Large intestine (tissue), 3 donors: ENCODE measurements around the gene WNT2. TPM values are rescaled to one million over a fixed set of nuclear protein-coding genes. Genes with fewer than 3 reads are reported as not detected.

Experiments
- DNase-seq, 2 donors: peaks; one replicate each; pipeline versions ENCODE4 v3.0.0 to v3.0.0-alpha.2; 2013
- H3K27ac ChIP-seq: one replicate; pipeline ENCODE4 v1.5.1; 2013; ENCODE audit warnings: low read length
- H3K27me3 ChIP-seq: 2 replicates; pipeline ENCODE4 v1.6.1; 2013; ENCODE audit warnings: low read length; ENCODE audit not compliant: control insufficient read depth, insufficient read depth
- H3K36me3 ChIP-seq: 2 replicates; pipeline ENCODE4 v1.6.1; 2013; ENCODE audit warnings: low read length; ENCODE audit not compliant: control insufficient read depth, insufficient read depth
- H3K4me1 ChIP-seq: one replicate; pipeline ENCODE4 v1.6.1; 2013; ENCODE audit warnings: low read length; ENCODE audit not compliant: control insufficient read depth, insufficient read depth
- H3K4me3 ChIP-seq: one replicate; pipeline ENCODE4 v1.5.1; 2013; ENCODE audit warnings: low read length
- H3K9me3 ChIP-seq: one replicate; pipeline ENCODE4 v1.6.1; 2013; ENCODE audit warnings: mild to moderate bottlenecking, low read depth, low read length, moderate library complexity; ENCODE audit not compliant: control insufficient read depth
- WGBS: methylation state at CpG from one replicate; pipeline ENCODE4 v1.1.5; 2013; ENCODE audit warnings: low lambda C conversion rate; ENCODE audit not compliant: insufficient coverage; 5-methylcytosine and 5-hydroxymethylcytosine counted together
- polyA plus RNA-seq: library from polyadenylated mRNA; unstranded; fragments of 120-200 nt; gene quantifications from one replicate; pipeline ENCODE4 v1.2.1, GENCODE V29; 2013

Gene WNT2
- polyA plus RNA-seq, 1 donor, result 0.25 TPM

DNA sequence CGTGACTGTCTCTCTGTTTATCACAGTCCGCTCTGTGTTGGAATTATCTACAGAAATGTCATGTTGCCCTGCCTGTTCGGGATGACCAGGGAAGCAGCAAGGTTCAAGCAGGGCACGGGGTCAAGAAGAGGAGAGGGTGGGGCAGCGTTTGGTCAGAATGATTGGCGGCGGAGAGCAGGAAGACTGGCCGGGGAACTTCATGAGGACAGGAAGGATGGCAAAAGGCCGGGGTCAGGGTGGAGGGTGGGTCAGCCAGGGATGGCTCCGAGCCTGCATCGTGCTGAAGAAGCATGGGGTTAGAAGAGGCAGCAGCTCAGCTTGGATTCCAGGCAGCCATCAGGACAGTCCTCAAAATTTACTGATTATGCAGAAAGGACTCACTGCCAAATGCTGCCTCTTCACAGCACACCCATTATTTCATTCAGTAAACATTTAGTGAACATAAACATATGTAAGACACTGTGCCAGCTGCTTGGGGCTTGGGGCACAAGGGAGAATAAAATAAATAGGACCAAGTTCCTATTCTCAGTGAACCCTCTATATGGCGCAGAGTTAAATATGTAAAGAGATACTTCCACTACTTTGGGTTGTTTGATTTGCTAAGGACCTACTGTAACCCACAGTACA lies 42.8 kb downstream of the WNT2 start:
- Histone ChIP-seq H3K27me3 (peaks cover under 1% of the 10 kb centered on the region), H3K4me1 (no peaks in the 10 kb centered on the region), H3K9me3 (no peaks in the 10 kb centered on the region), H3K4me3 (no peak overlapping the region), H3K27ac (no peak overlapping the region), H3K36me3 (no peaks in the 10 kb centered on the region)
- 82% methylated on average over 4 of the region's 12 CpGs for WGBS
- DNase-seq, result no peak

DNA sequence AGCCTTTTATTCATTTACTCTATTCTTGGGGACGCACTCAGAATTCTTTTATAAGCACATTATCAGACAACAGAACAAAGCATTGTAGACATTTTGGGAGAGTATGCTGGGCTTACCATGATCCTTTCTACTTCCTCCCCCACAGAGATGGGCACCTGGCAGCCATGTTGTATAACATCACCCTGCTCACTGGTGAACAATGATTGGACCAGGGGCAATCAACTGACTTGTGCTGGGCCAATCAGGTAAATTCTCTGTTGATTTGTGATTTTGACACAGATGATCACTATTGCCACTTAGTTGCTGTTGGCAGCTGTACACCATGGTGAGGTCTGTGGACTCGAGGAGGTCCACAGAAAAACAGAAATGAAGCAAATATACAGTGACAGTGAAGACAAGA lies 43.7 kb downstream of the WNT2 start:
- H3K9me3 ChIP-seq, result no peaks in the 10 kb centered on the region
- WGBS, result 75% methylated on average over 1 of the region's 2 CpGs
- DNase-seq, result no peak
- no peak overlapping the region for H3K4me3 ChIP-seq
- no peaks in the 10 kb centered on the region for H3K4me1 ChIP-seq
- H3K27ac ChIP-seq, result no peak overlapping the region
- H3K27me3 ChIP-seq, result peaks cover 4% of the 10 kb centered on the region
- no peaks in the 10 kb centered on the region for H3K36me3 ChIP-seq

DNA sequence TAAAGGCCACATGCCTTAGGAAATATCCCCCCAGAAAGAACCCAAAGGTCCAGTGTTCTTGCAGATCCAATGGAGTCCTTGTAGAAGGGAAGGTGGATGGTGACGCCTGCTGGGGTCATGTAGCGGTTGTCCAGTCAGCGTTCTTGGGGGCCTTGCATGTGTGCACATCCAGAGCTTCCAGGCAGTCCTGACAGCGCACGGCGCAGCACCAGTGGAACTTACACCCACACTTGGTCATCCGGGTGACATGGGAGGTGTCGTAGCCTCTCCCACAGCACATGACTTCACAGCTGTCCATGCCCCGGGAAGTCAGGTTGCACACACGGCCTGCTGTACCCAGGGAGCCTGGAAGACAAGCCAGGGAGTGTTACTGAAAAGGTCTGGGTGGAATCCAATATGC lies 44.8 kb downstream of the WNT2 start:
- Histone ChIP-seq H3K9me3 (no peaks in the 10 kb centered on the region), H3K4me3 (no peak overlapping the region), H3K27me3 (peaks cover 6% of the 10 kb centered on the region), H3K36me3 (no peaks in the 10 kb centered on the region), H3K4me1 (no peaks in the 10 kb centered on the region), H3K27ac (no peak overlapping the region)
- WGBS, result no CpG with 5 or more reads among the region's 10 CpGs
- DNase-seq, result no peak

GRCh38 chr7:117277576-117277975 lies 45.3 kb downstream of the WNT2 start:
- WGBS, result no CpG with 5 or more reads among the region's 3 CpGs
- H3K4me3 ChIP-seq, result no peak overlapping the region
- H3K27ac ChIP-seq, result no peak overlapping the region
- H3K27me3 ChIP-seq, result peaks cover 9% of the 10 kb centered on the region
- no peaks in the 10 kb centered on the region for H3K36me3 ChIP-seq
- DNase-seq, result no peak
- H3K9me3 ChIP-seq, result no peaks in the 10 kb centered on the region
- no peaks in the 10 kb centered on the region for H3K4me1 ChIP-seq

- WGBS, result no CpG with 5 or more reads among the region's 4 CpGs
- Histone ChIP-seq H3K27me3 (peaks cover 10% of the 10 kb centered on the region), H3K4me3 (no peak overlapping the region), H3K27ac (no peak overlapping the region), H3K36me3 (no peaks in the 10 kb centered on the region), H3K4me1 (no peaks in the 10 kb centered on the region), H3K9me3 (no peaks in the 10 kb centered on the region)
- DNase-seq, result no peak
Observed at GRCh38 chr7:117274951-117275350, 47.9 kb downstream of the WNT2 start.

DNA sequence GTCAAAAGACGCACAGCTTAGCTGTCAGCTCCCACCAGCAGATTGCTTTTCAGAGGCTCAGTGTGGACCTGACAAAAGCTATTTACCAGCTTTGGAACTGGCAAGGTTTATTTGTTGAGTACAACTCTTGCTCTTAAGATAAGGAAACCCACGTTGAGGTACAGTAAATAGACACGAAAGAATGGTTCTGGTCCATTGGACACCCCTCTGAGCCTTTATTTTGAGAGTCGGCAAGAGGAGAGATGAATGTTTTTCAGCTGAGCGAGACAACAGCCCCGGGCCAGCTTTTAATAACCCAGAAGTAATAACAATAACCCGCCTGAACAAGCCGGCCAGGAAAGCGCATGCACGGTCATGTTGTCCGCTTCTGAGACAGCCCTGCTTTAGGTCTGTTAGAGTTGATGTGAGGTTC lies 49.0 kb downstream of the WNT2 start:
- H3K36me3 ChIP-seq, result no peaks in the 10 kb centered on the region
- no peak overlapping the region for H3K4me3 ChIP-seq
- peaks cover 10% of the 10 kb centered on the region for H3K27me3 ChIP-seq
- WGBS, result 70% methylated on average over 2 of the region's 11 CpGs
- no peak overlapping the region for H3K27ac ChIP-seq
- H3K9me3 ChIP-seq, result no peaks in the 10 kb centered on the region
- H3K4me1 ChIP-seq, result no peaks in the 10 kb centered on the region
- DNase-seq, result no peak

- Histone ChIP-seq H3K9me3 (no peaks in the 10 kb centered on the region), H3K27ac (no peak overlapping the region), H3K4me1 (no peaks in the 10 kb centered on the region), H3K4me3 (no peak overlapping the region), H3K27me3 (peaks cover 10% of the 10 kb centered on the region), H3K36me3 (no peaks in the 10 kb centered on the region)
- DNase-seq, result no peak
- 63% methylated on average over 1 of the region's 2 CpGs for WGBS
Observed at GRCh38 chr7:117273325-117273724, 49.5 kb downstream of the WNT2 start.

DNA sequence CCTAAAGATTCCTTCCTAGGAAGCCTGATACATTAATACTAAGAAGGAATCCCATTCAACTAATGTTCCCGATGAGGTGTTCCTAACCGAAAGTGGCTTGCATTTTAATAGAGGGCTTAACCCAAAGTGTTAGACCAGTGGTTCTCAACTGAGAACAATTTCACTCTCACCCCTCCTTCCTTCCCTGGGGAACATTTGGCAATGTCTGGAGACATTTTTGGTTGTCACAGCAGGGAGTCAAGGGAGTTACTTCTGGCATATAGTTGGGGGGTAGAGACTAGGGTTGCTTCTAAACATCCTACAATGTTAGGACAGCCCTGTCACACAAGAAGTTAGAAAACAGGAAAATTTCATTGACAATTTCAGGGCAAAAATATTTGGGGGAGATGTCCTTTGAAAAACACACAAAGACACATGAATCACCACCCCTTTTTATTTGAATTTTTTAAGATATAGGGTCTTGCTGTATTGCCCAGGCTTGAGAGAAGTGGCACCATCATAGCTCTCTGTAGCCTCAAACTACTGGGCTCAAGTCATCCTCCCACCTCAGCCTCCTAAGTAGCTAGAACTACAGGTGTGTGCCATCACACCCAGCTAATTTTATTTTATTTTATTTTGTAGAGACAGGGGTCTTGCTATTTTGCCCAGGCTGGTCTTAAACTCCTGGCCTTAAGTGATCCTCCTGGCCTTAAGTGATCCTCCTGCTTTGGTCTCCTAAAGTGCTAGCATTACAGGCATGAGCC lies 50.7 kb downstream of the WNT2 start:
- H3K9me3 ChIP-seq, result no peaks in the 10 kb centered on the region
- no peaks in the 10 kb centered on the region for H3K4me1 ChIP-seq
- no peaks in the 10 kb centered on the region for H3K36me3 ChIP-seq
- no peak overlapping the region for H3K27ac ChIP-seq
- H3K4me3 ChIP-seq, result no peak overlapping the region
- peaks cover 10% of the 10 kb centered on the region for H3K27me3 ChIP-seq
- DNase-seq, result no peak
- WGBS, result 100% methylated on average over 2 of the region's 2 CpGs

- Histone ChIP-seq H3K9me3 (no peaks in the 10 kb centered on the region), H3K27me3 (peaks cover 10% of the 10 kb centered on the region), H3K36me3 (no peaks in the 10 kb centered on the region), H3K4me3 (no peak overlapping the region), H3K4me1 (no peaks in the 10 kb centered on the region), H3K27ac (no peak overlapping the region)
- no CpG with 5 or more reads among the region's 3 CpGs for WGBS
- no peak for DNase-seq
Observed at GRCh38 chr7:117271566-117271965, 51.3 kb downstream of the WNT2 start.

- H3K27ac ChIP-seq, result no peak overlapping the region
- H3K4me3 ChIP-seq, result no peak overlapping the region
- H3K9me3 ChIP-seq, result no peaks in the 10 kb centered on the region
- DNase-seq, result no peak
- WGBS, result no CpG with 5 or more reads among the region's 9 CpGs
- no peaks in the 10 kb centered on the region for H3K36me3 ChIP-seq
- H3K27me3 ChIP-seq, result peaks cover 10% of the 10 kb centered on the region
- H3K4me1 ChIP-seq, result no peaks in the 10 kb centered on the region
Observed at GRCh38 chr7:117270371-117270770, 52.5 kb downstream of the WNT2 start.

DNA sequence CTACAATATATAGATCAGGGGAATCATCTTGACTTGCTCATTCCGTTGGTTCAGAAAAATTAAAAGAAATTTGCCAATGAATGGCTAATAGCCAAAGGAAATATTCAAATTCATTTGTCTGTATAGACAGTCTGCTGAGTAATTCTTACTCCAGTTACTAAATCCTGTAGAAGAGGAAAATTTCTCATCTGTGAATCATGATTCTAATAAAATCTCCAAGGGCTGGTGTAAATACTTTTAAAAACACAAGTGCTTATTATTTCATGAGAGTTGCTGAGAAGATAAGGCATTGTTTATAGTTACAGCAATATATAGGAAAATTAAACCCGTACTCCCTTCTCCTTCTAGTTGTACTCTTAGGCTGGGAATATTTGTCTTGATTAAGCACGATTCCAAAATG lies 53.0 kb downstream of the WNT2 start:
- no peak overlapping the region for H3K27ac ChIP-seq
- no peak for DNase-seq

More for the DNA sequence above, 53.0 kb downstream of the WNT2 start:
- 100% methylated on average over 1 of the region's 3 CpGs for WGBS
- no peaks in the 10 kb centered on the region for H3K36me3 ChIP-seq
- no peaks in the 10 kb centered on the region for H3K4me1 ChIP-seq
- no peak overlapping the region for H3K4me3 ChIP-seq
- no peaks in the 10 kb centered on the region for H3K9me3 ChIP-seq
- H3K27me3 ChIP-seq, result peaks cover 8% of the 10 kb centered on the region
